ENCODE data around the gene SOX10.

SOX10 gene

DNA sequence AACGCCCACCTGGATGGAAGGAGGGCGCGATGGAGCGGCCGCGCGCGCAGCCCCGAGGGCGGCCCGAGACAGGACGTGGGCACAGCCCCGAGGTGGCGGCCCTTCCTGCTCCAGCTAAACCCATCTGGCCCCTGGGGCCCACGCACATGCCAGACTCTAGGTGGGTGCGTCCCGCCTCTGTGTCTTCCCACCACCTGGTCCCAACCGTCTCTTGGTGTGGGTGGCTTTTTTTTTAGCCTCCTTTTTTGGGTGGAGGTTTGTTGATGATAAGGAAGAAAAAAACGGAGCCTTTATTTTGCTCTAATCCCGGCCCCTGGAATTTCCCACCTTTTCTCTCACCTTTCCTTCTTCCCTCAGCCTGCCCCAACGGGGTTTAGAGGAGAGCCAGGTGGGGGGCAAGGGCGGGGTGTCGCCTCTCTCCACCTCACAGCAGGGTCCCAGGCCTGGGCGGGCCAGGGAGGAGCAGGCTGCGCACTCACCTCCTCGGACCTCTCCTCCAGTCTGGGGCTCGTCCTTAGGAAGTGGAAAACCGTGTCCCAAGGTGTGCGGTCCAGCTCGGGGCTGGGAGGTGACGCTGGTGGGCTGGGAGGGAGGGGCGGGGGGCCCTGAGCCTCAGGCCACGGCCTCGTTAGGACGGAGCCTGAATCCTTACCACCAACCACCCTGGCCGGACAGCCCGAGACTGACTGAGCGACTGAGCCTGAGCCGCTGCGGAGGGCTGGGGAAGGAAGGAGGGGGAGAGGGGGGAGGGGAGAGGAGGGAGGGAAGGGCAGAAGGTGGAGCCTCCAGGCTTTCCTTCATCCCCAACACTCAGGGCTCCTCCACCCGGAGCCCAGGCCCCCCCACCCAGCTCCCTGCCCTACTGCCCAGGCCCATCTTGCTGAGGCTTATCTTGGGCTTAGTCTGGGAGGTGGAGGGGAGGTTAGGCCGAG lies at the start of gene SOX10:
SOX10 (minus strand) TSS at position 696 of the 932 bp plus-strand sequence. CDS start 771 bp downstream, outside the sequence.
- DNase-seq, result no peak

DNA sequence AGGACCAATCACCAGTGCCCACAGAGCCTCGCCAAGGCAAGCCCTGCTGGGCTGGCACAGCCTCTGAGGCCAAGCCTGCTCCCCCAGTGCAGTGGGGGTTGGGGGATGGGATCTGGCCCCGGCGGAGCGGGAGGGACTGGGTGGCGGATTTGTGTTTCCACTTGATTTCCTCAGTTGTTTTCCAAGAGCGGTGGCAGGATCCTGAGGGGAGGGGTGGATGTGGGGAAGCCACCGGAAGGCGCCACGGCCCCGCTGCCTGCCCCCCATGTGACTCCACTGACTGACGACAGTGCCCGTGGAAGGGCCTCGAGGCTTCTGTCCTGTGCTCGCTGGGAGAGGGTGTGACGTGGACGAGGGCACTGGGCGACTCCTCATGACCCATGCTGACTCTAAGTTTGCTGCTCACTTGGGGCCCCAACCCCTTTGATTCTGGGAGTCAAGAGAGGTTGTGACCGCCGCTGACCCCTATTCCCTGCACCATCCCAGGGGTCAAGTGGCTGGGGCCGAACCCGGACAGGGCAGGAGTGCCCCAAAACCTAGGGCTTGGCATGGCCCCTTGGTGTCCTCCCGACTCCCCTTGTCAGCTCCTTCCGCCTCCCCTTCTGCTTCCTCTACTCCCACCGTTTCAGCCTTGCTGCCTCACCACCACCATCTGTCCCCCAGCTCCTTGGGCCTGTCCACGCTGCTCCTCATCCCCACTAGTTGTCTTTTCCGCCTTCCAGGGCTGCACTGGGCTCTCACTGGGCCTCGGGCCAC lies 49.3 kb upstream of the SOX10 start:
- no peak for DNase-seq

DNA sequence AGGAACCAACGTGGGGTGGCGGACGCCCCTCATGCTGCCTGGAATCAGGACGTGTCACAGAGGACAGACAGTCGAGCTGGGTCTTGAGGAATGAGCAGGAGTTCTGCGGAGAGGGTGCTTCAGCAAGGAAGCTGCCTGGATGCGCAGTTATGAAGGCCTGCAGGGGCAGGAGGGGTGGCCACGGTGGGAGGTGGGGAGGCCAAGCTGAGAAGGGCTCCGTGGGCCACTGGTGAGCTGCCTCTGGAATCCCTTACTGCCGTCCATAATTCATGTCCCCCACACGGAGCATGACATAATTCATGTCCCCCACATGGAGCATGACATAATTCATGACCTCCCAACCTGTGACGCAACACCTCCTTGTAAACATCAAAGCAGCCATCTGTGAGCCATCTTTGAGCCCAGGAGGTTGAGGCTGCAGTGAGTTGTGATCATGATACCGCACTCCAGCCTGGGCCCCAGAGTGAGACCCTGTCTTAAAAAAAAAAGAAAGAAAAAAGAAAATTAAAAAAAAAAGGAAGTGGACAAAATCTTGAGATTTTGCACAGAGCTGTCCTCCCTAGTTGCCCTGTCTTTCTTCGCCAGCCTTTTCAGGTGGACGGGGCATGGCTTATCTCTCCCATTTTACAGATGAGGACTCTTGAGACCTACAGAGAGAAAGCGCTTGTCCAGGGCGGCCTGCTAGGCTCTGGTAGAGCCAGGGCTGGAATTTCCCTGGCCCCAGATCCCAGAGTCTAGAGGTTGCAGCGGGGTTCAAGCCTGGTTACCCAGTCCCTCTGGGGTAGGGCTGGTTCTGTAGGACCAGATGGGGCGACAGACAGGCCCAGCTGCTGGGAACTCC lies 48.5 kb upstream of the SOX10 start:
- DNase-seq, result no peak

DNA sequence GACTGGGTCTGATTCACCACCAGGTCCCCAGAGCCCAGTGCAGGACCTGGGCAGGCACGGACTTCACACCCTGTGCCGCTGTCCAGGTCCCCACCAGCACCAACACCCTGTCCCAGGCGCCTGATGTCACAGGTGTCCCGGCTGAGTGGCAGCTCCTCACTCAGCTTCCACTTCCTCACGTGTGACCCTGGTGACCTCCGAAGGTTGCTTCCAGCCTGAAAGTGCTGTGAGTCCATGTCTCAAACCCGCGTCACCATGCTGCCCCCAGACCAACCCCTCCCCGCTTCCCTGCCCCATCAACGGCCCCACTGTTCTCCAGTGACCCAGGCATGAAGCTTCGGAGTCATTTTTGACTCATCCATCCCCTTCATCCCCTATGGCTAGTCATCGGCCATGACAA lies 47.1 kb upstream of the SOX10 start:
- DNase-seq, result no peak

DNA sequence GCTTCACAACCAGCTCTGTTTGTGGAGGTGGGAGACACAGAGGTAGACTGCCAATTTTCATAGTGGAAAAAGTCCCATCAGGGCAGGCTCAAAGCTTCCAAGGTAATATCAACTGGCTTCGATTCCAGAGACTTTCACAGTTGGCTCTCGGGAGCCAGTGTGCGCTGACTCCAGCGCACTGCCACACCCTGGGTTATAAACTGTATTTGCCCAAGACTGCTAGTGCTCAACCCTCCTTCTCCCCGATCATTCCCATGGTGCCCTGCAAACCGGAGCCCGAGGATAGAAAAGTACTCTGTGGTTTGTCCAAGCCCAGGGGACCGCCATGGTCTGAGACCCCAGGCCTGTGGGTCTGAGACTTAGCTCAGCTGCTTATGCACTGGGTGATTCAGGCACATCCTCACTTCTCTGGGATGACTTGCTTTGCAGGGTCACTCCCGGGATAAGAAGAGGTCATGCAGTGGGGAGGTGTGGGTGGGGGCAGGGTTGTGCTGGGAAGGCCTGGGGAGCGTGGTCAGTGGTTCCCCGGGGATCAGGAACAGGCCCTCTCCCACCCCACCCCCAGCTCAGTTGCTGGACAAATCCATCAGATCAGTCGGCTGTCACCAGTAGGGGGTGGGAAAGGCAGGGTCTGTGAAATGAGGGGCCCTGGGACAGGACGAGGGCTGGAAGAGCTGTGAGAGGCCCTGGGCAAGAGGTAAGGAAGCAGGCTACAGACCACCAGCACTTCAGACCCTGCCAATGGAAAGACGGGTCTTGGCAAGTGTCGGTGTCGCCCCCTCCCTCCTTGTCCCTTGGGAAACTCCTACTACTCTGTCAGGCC lies 46.2 kb upstream of the SOX10 start:
- no peak for DNase-seq

DNA sequence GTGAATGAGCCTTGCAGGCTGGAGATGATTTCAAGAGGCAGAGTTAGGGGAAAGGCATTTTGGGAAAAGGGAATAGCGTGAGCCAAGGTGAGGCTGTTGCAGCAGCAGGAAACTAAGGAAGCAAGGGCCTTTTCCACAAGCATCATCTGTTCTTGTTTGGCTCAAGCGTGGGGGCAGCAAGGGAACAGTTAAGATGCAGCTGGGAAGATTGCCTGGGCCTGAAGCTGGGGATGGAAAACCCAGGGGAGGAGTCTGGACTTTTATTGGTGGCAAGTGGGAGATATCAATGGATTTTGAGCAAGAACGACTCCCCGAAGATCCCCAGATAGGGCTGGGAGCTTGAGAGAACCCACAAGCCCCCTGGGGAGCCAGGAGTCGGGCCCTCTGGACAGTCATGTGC lies 45.5 kb upstream of the SOX10 start:
- DNase-seq, result no peak

DNA sequence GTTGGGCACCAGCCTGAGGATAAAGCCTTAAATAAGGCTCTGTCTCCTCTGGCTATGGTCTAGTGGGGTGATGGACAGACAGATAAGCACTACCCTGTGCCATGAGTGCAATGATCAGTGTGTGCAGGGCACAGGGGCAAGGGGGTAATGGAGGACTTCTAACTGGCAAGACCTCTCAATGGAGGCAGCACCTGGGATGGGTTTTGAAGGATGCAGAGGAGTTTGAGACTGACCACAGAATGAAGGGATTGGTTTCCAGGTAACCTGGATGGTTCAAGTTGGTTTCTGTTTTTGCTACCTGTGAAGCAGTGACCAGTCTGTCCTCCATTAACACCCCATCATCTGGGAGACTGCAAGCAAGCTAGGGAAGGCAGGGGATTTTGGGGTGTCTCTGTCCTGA lies 45.0 kb upstream of the SOX10 start:
- DNase-seq, result no peak

DNA sequence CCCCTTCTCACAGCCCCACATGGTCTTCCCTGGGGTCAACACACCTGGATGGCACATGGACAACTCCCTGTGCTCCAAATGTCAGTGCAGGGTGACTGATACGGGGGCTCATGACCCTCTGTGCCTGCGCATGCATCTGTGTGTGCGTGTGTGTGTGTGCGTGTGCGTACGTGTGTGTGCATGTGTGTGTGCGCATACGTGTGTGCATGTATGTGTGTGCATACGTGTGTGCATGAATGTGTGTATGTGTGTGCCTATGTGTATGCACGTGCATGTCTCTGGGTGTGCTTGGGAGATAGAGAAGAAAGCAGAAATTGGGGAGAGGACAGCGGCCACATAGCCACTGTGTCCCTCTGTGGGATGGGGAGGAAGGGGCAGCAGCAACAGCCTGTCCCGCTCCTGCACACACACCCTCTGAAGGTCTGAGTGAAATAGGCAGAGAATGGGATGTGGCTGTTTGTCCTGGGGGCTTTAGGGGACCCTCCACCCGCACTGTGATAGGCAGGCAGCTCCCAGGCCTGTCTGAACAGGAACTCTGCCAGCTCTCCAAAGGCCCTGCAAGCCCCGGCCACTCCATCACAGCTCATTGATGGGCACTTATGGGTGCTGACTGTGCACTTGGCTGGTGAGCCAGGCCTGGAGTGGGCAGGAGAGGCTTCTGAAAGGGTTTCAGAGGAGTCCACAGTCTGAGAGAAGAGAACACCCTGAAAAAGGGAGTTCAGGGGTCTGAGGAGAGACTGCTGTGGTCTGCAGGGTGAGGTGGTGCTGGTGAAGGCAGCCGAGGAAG lies 44.2 kb upstream of the SOX10 start:
- DNase-seq, result no peak

DNA sequence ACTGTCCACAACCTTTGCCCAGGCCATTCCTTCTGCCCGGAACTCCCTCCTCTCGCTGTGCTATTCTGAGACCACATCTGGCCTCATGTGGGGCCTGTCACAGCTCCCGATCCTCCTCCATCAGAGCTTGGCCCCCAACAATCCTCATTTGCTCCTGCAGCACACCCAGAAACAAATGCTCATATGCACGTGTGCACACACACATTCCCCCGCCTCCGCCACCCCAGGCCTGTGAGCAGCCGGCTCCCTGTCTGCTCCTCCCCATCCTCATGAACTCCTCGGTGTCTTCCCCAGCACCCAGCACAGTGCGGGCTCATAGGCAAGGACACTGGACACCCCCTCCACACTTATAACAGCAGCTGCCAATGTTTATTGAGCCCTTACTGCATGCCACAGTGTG lies 43.1 kb upstream of the SOX10 start:
- DNase-seq, result no peak

DNA sequence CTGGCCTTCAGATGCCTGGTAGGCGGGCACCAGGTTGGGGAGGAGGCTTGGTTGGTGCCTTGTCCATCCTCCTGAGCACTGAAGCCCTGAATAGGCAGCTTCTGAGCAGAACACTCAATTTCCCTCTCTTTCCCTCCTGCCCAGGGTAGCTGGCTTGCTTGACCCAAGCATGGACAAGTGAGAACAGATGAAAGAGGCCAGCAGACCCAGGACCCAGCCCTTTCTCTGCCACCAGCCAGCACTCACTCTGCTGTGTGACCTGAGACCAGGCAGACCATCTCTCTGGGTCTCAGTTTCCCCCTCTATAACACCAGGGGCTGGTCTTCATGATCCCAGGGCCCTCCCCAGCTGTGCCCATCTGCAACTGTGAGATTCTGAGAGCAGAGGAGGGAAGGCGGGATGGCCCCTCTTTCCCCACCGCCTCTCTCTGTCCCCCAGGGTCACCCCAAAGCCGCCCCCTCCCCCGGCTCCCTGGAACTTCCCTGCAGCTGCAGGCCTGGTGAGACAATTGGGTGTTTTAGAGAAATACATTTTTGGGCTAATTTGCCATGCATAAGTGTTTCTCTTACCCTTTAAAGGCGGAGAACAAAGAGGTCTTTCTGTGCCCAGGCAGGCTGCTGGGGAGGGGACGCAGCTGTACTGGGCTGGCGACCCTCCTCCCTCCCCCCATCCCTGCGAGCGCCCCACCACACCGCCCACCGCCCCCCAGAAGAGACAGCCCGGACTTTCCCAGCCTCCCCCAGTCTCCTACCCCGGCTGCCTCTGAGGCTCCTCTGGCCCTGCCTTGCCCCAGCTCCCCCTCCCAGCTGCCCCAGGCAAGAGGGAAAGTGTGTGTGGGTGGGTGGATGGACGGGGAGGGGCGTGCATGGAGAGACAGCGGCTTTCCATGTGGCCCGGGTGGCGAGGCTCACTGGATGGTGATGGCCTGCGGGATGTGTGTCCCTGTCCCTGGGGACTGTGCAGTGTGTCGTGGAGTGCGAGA lies 42.1 kb upstream of the SOX10 start:
- no peak for DNase-seq

DNA sequence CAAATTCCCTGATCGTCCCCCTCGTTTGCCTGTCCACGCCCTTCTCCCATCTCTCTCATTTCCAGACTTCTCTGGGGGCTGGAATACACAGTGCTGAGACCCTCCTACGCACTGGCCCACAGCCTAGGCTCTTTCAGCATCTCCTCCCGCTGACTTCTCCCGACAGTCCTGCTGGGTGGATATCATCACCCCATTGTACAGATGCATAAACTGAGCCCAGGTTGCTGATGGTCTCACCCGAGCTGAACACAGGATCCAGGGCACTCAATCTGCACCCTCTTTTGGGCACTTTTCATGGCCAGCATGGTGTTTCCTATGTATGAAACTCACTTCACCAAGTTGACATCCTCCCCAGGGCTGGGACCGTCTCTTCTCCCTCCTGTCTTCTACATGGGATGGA lies 41.2 kb upstream of the SOX10 start:
- DNase-seq, result no peak

DNA sequence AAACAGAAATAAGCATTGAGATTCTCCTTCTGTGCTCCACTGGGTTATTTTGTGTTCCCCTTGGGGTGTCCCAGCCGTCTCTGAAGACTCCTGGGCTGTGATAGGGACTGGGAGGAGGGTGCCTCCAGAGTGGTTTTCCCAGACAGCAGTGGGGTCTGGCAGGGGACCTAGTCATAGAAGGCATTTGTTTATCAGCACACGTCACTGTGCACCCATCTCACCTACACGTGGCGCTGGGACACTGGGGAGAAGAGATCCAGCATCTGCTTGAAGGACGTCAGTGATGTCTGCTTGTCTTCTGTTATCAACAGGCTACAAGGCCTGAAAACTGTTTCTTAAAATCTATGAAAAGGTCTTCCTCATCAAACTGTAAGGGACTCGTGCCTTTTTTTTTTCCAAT lies 38.7 kb upstream of the SOX10 start:
- DNase-seq, result no peak

DNA sequence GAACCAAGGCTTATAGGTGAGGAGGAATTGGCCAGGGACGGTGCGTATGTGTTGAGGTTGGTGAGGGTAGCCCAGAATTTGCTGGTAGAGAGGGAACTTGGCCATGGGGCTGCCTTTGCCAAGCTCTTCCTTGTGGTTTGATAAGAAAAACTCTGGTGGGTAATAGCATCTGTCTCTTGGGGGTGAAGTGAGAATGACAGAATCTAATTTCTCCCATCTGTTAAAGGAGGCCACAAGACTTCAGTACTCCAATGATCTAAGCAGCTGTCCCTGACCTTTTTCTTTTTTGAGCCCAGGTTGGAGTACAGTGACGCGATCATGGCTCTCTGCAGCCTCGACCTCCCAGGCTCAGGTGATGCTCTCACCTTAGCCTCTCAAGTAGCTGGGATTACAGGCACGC lies 36.9 kb upstream of the SOX10 start:
- no peak for DNase-seq

DNA sequence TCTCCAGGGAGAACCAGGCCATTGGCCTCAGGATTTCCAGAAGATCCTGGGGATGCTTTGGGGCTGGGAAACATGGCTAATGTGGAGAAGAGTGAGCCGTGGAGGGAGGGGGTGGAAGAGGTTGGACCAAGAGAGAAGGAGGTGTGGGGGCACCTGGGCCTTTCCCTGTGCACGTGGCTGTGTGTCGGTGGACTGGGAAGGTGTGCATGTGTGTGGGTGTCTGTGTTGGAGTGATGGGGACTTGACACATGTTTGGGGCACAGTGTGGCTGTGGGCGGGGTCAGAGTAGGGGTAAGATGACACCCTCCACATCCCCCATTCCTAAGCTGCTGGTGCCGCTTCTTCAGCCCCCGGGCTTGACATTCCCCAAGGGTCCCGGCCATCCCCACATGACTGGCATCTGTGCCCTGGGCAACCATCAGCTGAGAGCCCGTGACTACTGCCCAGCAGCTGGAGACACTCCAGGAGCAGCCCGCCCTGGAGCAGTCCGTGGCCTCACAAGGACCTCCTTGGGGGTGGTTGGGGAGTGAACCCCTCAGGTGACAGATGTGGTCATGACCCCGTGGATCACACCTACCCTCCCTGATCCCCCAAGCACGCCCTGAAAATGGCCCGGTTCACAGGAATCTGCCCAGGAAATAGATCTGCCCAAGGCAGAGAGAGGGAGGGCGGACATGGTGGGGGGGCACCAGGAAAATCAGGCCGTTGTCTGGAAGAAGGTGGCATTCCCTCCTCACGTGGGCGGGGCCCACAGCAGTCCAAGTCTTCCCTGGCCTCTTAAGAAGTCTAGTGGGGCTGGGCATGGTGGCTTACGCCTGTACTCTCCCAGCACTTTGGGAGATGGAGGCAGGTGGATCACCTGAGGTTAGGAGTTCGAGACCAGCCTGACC lies 34.8 kb upstream of the SOX10 start:
- no peak for DNase-seq

DNA sequence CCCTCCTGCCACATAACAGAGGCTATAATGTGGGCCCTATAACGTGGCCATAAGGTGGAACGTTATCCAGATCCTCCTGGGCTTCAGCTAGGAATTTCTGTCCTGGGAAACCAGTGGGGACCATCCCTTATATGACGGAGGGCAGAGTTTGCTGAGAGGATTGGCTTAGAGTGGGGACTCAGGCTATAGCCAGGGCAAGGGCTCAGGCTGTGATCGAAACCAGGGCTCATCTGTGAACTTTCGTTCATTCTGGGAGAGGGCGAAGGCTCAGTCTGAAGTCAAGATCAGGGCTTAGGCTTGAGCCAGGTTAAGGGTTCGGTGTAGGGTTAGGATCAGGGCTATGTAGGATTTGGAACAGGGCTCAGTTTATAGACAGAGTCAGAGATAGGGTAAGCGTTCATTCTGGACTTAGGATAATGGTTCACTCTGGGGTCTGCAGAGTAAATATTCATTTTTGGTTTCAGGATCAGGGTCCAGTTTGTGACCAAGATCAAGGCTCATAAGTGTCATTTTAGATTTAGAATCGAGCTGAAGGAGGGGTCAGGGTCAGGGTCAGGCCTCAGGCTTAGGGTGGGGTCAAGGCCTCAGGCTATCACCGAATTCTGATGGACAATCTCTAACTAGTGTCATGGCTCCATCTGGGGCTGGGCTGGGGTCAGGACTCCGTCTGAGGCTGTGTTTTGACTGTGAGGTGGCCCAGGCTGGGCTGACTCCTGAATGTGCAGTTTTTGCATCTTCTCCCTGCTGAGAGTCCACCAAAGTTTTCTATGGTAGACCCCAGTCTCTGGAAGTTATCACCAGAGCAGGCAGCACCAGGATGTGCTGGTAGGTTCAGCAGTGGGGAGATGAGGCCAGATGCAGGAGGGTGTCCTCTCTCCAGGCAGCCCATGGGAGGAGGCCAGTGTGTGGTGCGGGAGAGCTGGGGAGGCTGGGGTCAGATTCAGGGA lies 33.9 kb upstream of the SOX10 start:
- no peak for DNase-seq

DNA sequence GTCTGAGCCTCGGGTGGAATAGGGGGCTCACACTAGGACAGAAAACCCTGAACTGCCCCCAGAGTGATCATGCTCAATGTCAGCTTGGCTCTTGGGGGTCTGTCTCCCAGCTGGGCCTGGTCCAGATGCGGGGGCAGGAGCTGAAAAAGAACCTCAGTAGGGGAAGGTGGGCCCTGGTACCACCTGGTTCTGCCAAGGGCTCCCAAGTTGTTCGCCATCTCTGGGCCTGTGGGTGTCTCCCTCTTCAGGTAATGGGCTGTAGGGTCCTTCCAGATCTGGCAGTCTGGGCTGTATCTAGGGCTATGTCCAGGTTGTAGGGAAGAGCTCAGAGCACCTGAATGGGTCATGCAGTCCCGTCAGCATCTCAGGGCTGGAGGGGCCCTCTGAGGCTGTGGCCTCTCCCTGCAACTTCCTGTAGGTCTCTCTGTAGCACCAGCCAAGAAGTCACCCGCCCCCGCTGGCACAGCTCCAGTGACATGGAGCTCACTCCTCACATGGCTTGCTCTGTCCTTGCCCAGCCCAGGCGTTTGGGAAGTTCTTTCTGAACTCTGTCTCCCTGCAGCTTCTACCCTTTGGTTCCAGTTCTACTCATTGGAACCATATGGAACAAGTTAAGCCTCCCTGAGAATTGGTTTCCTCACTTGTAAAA lies 33.0 kb upstream of the SOX10 start:
- no peak for DNase-seq

All from cerebellar nuclear complex (tissue), 1 donor.